Gastrocnemius medialis (tissue), 4 donors: ENCODE results near the gene FAM98C.

ENCODE experiments used
- CTCF ChIP-seq, 5 experiments: fragments of 450-650 bp in 3 of 5; fragments of 200-600 bp in 2 of 5; sonication (generic) in 2 of 5; IDR thresholded peaks in 4 of 5; conservative IDR thresholded peaks in 1 of 5; 1 replicate in 4 of 5; 2 replicates in 1 of 5; pipeline ENCODE4 v1.5.1; 2016 to 2019; ENCODE audit warnings: antibody characterized with exemption in 5 of 5, mild to moderate bottlenecking in 3 of 5, moderate library complexity in 3 of 5
- POLR2A ChIP-seq, 2 donors: fragments of 450-650 bp; IDR thresholded peaks; one replicate each; pipeline ENCODE4 v1.6.1; 2017; ENCODE audit warnings: antibody characterized with exemption in 2 of 2, mild to moderate bottlenecking in 2 of 2, moderate library complexity in 2 of 2

- TF ChIP-seq CTCF (IDR thresholded peaks at IDR 0.05 in 4 of 5, conservative IDR thresholded peaks at IDR 0.05 in 1 of 5): no peak
- no peak for TF ChIP-seq POLR2A (IDR thresholded peaks at IDR 0.05)
Measured at GRCh38 chr19:38429811-38430156, 26.9 kb downstream of the FAM98C start.
